Transverse colon (tissue), 4 donors: ENCODE data around the gene COL23A1. TPM values are rescaled to one million over a fixed set of nuclear protein-coding genes. Genes with fewer than 3 reads are reported as not detected.

Source experiments
- DNase-seq: peaks from one replicate; pipeline ENCODE4 v3.0.0-alpha.2; 2019
- H3K27ac ChIP-seq, 4 donors: fragments of 200-600 bp; sonication (generic); 2 replicates each; pipeline ENCODE4 v1.5.1; 2016 to 2018; ENCODE audit warnings: inconsistent platforms in 4 of 4
- H3K27me3 ChIP-seq: fragments of 200-600 bp; sonication (generic); 2 replicates; pipeline ENCODE4 v1.5.1; 2017; ENCODE audit warnings: inconsistent platforms
- H3K36me3 ChIP-seq, 4 donors: fragments of 200-600 bp; sonication (generic); 2 replicates each; pipeline ENCODE4 v1.5.1; 2017 to 2019; ENCODE audit warnings: inconsistent platforms in 4 of 4
- H3K4me1 ChIP-seq, 4 donors: fragments of 200-600 bp; sonication (generic); 2 replicates each; pipeline ENCODE4 v1.5.1; 2017 to 2020; ENCODE audit warnings: inconsistent platforms in 4 of 4
- H3K4me3 ChIP-seq, 4 donors: fragments of 200-600 bp; sonication (generic); 1 replicate in 1 of 4; 2 replicates in 3 of 4; pipeline versions ENCODE4 v1.5.1 to v1.6.1; 2017 to 2019; ENCODE audit warnings: inconsistent platforms in 4 of 4
- H3K9me3 ChIP-seq, 2 donors: fragments of 200-600 bp; sonication (generic); 2 replicates each; pipeline ENCODE4 v1.5.1; 2017 to 2019; ENCODE audit warnings: inconsistent platforms in 2 of 2
- CTCF ChIP-seq, 5 experiments: fragments of 200-600 bp in 3 of 5; fragments of 450-650 bp in 2 of 5; sonication (generic) in 3 of 5; IDR thresholded peaks; 1 replicate in 2 of 5; 2 replicates in 3 of 5; pipeline ENCODE4 v1.5.1; 2016 to 2017; ENCODE audit warnings: antibody characterized with exemption in 5 of 5, inconsistent platforms in 3 of 5, mild to moderate bottlenecking in 2 of 5, moderate library complexity in 1 of 5
- EP300 ChIP-seq: sonication (generic); formaldehyde crosslinking; IDR thresholded peaks from one replicate; pipeline ENCODE4 v1.6.1; 2017; ENCODE audit warnings: antibody characterized with exemption, low read depth
- POLR2A ChIP-seq: fragments of 450-650 bp; IDR thresholded peaks from one replicate; pipeline ENCODE4 v1.6.1; 2016; ENCODE audit warnings: antibody characterized with exemption, mild to moderate bottlenecking, moderate library complexity
- POLR2AphosphoS5 ChIP-seq, 3 donors: sonication (generic); formaldehyde crosslinking; IDR thresholded peaks; one replicate each; pipeline ENCODE4 v1.6.1; 2016; ENCODE audit warnings: antibody characterized with exemption in 3 of 3
- WGBS, 2 donors: methylation state at CpG; one replicate each; pipeline ENCODE4 v1.1.5; 2018; ENCODE audit warnings: low coverage in 1 of 2; 5-methylcytosine and 5-hydroxymethylcytosine counted together
- in situ Hi-C, 4 donors: fragments of 200-750 bp; cut with MboI; loops; one replicate each; pipeline versions ENCODE4 v1.15.0 to v1.15.1; 2017; ENCODE audit warnings: low sequenced_read_pairs in 3 of 4, low pct_ligation_motif_present in 1 of 4, low pct_unique_long_range_greater_than_20kb in 1 of 4
- intact Hi-C: fragments of 100-400 bp; cut with DNase I; formaldehyde crosslinking; loops from one replicate; pipeline ENCODE4 v1.15.1; 2023; ENCODE audit warnings: low total_unique reads
- total RNA-seq, 4 donors: library from RNA; depleted of rRNA; stranded (reverse); fragments of >200 nt; gene quantifications; one replicate each; pipeline ENCODE4 v1.1.0, GENCODE V29; 2016

COL23A1 gene
- total RNA-seq, 4 donors from 2014 or later = 0.14 to 2.2 (median 1.4) TPM; not detected in 1

DNA sequence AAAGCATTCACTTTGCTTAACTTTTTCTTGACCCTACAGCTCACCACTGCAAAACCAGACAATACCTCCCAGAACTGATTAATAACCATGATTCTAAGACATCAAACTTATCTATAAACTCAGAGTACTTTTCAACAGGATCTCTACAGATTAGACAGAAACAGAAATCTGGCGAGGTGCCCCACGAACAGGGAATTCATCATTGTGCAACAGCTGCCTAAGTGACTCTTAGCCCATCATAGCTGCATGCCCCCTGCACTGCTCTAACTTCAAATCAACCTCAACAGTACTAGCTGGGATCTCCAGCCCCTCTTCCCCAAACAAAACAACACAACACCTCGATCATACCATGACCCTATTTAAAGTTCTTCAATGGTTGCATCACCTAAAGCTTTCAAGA lies 16.1 kb upstream of the COL23A1 start:
- Histone ChIP-seq H3K27me3 (no peaks in the 10 kb centered on the region), H3K4me3 (no peak overlapping the region), H3K4me1 (no peaks in the 10 kb centered on the region), H3K27ac (no peak overlapping the region), H3K36me3 (peaks cover 0 to 78% (median 38%) of the 10 kb centered on the region in 4 donors), H3K9me3 (no peaks in the 10 kb centered on the region)
- in situ Hi-C loops = no loop called here
- 78 to 94% methylated on average over 3 of the region's 3 CpGs for WGBS, 2 donors
- intact Hi-C loops = no loop called here
- DNase-seq = no peak
- no peak for TF ChIP-seq POLR2AphosphoS5 (IDR thresholded peaks at IDR 0.05)
- TF ChIP-seq CTCF (IDR thresholded peaks at IDR 0.05) = no peak
- no peak for TF ChIP-seq POLR2A
- TF ChIP-seq EP300 = no peak

- Histone ChIP-seq H3K4me1 (no peaks in the 10 kb centered on the region), H3K36me3 (peaks cover 0 to 74% (median 36%) of the 10 kb centered on the region in 4 donors), H3K4me3 (no peak overlapping the region), H3K27me3 (no peaks in the 10 kb centered on the region), H3K27ac (no peak overlapping the region), H3K9me3 (no peaks in the 10 kb centered on the region)
- WGBS, 2 donors = 83 to 88% methylated on average over 3 of the region's 3 CpGs
- TF ChIP-seq EP300 (no peak), POLR2AphosphoS5 (IDR thresholded peaks at IDR 0.05) (no peak), CTCF (IDR thresholded peaks at IDR 0.05) (no peak), POLR2A (no peak)
- no peak for DNase-seq
- intact Hi-C loops = no loop called here
- in situ Hi-C loops = no loop called here
Observed at GRCh38 chr5:178605788-178606187, 15.6 kb upstream of the COL23A1 start.

GRCh38 chr5:178602752-178603151 lies 12.6 kb upstream of the COL23A1 start:
- in situ Hi-C loops = no loop called here
- TF ChIP-seq POLR2A = no peak
- TF ChIP-seq CTCF (IDR thresholded peaks at IDR 0.05) = no peak
- TF ChIP-seq EP300 = no peak
- no peak for TF ChIP-seq POLR2AphosphoS5 (IDR thresholded peaks at IDR 0.05)
- H3K4me1 ChIP-seq = no peaks in the 10 kb centered on the region
- no peaks in the 10 kb centered on the region for H3K27me3 ChIP-seq
- H3K4me3 ChIP-seq = no peak overlapping the region
- 77 to 85% methylated on average over 2 of the region's 2 CpGs for WGBS, 2 donors
- no peak for DNase-seq
- intact Hi-C loops = loop anchor here (5.0 kb wide), 1 partner anchor 1275 kb away; no protein-coding TSS in a partner anchor
- peak overlapping the region in 1 of 4 donors; percentile 47 for H3K27ac ChIP-seq
- H3K9me3 ChIP-seq = no peaks in the 10 kb centered on the region
- peaks cover 0 to 54% (median 26%) of the 10 kb centered on the region in 4 donors for H3K36me3 ChIP-seq

- in situ Hi-C loops (no loop called here), intact Hi-C loops (no loop called here)
- Histone ChIP-seq H3K36me3 (peaks cover 0 to 20% (median 2%) of the 10 kb centered on the region in 4 donors), H3K9me3 (peaks cover 16 to 17% of the 10 kb centered on the region in 2 donors), H3K27me3 (peaks cover 9% of the 10 kb centered on the region), H3K4me1 (peaks cover 0 to 3% (median under 1%) of the 10 kb centered on the region in 4 donors), H3K27ac (no peak overlapping the region), H3K4me3 (no peak overlapping the region)
- DNase-seq = no peak
- 94 to 96% methylated on average over 2 of the region's 2 CpGs for WGBS, 2 donors
- no peak for TF ChIP-seq CTCF (IDR thresholded peaks at IDR 0.05)
- TF ChIP-seq POLR2AphosphoS5 (IDR thresholded peaks at IDR 0.05) = no peak
- no peak for TF ChIP-seq POLR2A
- TF ChIP-seq EP300 = no peak
Observed at GRCh38 chr5:178595750-178596149, 5.6 kb upstream of the COL23A1 start.
